Prostate gland (tissue), 2 donors: ENCODE results near the gene MATCAP1.

Experiments
- CTCF ChIP-seq, 4 experiments: fragments of 200-600 bp in 2 of 4; fragments of 450-650 bp in 2 of 4; sonication (generic) in 2 of 4; IDR thresholded peaks; 1 replicate in 3 of 4; 2 replicates in 1 of 4; pipeline ENCODE4 v1.5.1; 2016 to 2019; ENCODE audit warnings: antibody characterized with exemption in 4 of 4, mild to moderate bottlenecking in 2 of 4, moderate library complexity in 2 of 4
- POLR2A ChIP-seq: fragments of 450-650 bp; IDR thresholded peaks from one replicate; pipeline ENCODE4 v1.6.1; 2016; ENCODE audit warnings: antibody characterized with exemption, mild to moderate bottlenecking

GRCh38 chr16:67206129-67206837 is 22.5 kb upstream of the MATCAP1 start:
- TF ChIP-seq CTCF (IDR thresholded peaks at IDR 0.05), result no peak
- no peak for TF ChIP-seq POLR2A
